HG02884 (cell line): ENCODE measurements around the gene GJB2.

Experiments used
- ATAC-seq: cut with Tn5 transposase; IDR thresholded peaks from one replicate; pipeline ENCODE4 v1.9.1; 2021; ENCODE audit warnings: mild to moderate bottlenecking, moderate library complexity; ENCODE audit not compliant: unreplicated experiment

The GJB2 gene

DNA sequence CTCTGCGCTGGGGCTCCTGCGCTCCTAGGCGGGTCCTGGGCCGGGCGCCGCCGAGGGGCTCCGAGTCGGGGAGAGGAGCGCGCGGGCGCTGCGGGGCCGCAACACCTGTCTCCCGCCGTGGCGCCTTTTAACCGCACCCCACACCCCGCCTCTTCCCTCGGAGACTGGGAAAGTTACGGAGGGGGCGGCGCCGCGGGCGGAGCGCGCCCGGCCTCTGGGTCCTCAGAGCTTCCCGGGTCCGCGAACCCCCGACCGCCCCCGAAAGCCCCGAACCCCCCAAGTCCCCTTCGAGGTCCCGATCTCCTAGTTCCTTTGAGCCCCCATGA lies at the start of gene GJB2:
Gene GJB2, minus strand, starts transcription at position 103 of the 326 bp plus-strand sequence. CDS start 3,357 bp downstream, outside the sequence.
- no peak for ATAC-seq

DNA sequence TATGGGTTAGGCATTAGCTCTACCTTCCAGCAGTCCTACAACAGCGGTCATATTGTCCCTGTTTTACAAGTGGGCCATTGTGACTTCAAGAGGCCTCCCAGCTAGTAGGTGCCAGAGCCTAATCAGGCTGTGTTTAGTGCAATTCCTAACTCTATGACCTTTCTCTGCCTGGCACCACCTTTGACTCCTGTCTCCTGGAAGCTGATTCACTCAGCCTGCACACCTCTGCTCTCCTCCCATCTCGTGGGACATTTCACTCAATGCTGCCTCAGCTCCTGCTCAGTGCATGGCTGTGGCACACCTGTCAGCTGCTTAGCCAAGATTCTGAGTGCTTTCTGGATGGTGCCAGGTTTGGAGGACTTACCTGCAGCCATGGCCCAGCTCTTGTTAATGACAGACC lies 48.9 kb upstream of the GJB2 start:
- ATAC-seq: no peak

GRCh38 chr13:20239748-20240147 lies 47.0 kb upstream of the GJB2 start:
- no peak for ATAC-seq

DNA sequence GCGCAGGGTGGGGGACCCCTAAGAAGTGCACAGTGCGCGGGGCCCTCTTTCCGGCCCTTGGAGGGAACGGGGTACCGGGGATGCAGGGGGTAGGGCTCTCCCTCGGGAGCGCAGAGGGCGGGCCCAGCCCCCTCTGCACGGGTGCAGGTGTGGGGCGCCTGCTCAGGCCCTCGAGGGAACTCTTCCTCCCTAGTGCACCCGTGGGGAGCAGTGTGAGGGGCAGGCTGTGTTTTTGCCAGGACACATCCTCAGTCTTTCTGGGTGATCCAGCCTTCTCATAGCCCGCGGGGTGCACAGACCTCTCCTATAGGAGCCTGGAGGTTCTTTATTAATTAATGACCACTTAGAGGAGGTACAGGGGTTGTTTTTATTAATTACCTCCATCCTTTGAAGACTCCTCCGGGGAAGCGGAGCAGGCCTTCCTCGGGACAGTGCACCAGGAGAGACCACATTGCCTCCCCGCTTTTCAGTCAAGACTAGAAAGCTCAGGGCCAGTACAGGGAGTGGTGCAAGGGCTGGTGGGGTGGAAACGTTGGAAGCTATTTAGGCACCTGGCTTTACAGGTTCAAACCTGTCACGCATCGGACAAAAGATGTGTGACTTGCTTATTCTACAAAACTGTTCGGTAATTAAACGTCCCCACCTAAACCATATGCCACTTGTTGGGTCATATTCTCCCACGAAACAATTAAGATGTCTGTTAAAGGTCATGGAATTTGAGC lies 40.0 kb upstream of the GJB2 start:
- ATAC-seq: no peak

GRCh38 chr13:20231839-20232555 lies 39.3 kb upstream of the GJB2 start, which contains the start of gene GJB6:
GJB6 (minus strand) TSS chr13:20232319; CDS start chr13:20223480, 8,839 bp downstream.
- no peak for ATAC-seq

DNA sequence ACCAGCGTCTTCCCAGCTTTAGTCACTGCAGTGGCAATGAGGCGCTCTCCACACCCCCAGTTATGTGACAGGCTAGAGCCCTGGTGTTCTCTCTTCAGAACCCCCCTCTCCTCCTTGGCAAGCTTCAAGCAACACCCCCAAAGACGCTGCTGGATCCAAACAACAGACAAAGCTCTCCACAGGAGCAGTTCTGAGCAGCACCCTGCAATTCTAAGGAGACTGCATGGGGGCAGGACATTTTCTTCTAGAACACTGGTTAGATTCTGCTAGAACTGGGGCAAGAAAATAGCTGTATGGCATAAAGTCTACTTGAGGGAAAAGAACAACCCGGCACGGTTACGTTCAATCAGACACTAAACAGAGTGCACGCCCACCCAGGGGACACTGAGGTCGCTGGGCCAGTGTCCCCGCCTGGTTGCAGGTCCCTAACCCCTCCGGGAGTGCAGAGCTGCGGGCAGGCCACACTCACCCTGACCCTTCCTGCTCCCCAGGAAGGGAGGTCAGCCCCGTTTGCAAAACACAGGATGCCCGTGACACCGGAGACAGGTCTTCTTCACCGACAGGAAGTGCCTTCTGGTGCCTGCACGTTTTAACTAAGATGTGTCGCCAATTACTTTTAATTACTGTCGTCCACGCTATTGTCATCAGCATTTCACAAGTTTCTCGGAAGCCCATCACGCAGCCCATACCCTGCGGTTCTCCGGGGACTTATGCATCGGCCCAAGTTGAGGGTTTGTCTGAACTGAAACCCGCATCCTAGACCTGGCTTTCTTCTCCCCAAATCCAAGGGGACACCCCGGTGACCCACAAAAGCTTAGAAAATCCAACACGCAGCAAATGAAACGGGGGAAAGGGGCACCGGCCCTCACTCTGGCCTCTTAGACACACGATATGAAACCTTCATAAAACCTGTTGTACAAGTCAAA lies 38.4 kb upstream of the GJB2 start:
- no peak for ATAC-seq

GRCh38 chr13:20227730-20228129 lies 35.0 kb upstream of the GJB2 start:
- ATAC-seq: no peak

DNA sequence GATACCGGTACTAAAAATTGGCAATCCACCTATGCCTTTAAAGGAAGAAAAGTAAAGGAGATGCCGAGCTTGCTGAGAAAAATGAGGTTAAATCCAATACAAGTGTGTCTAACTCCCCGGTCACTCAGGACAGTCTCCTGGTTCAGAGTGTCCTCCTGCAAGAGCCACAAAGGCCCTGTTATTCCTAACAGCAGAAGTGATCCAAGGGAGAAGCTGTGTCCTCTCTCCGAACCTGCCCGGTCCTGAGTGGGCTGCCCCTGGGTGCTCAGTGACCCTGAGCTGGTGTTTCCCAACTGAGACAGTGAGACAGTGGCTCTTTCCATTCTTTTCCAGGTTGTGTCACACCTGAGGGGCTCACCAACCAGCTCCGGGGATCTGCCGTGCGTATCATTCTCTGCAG lies 34.5 kb upstream of the GJB2 start:
- ATAC-seq: no peak

GRCh38 chr13:20222553-20222952 lies 29.8 kb upstream of the GJB2 start:
- ATAC-seq: no peak

DNA sequence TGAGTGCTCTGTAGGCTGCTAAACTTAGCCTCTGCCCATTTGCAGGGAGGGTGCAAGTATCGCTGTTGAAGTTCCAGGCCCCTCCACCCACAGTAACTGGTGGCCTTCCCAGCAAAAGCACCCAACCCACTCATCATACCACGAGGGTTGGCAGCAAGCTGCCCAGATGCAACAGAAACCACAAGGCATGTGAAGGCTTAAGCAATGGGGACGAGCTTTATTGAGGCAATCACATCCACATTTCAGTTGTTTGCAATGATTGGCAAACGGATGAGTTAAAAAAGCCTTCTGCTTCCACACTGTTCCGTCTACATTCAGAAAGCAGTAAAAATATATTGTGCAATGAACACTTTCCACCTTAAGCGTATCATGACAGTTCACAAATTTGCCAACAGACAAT lies 29.0 kb upstream of the GJB2 start:
- no peak for ATAC-seq

GRCh38 chr13:20219577-20219976 lies 26.8 kb upstream of the GJB2 start:
- peak; percentile 74 for ATAC-seq

DNA sequence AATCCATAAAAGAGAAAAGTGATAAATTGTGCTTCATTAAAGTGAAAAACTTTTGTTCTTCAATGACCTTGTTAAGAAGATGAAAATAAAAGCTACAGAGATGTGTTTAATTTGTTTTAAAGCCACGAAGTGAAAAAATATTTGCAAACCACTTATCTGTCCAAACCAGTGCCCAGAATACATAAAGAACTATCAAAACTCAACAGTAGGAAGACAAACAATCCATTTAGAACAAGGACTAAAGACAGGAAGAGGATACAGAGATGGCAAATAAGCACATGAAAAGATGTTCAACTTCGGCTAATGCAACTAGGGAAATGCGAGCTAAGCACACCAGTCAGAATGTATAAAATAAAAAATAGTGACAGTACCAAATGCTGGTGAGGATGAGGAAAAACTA lies 24.4 kb upstream of the GJB2 start:
- ATAC-seq: no peak

GRCh38 chr13:20209948-20210347 lies 17.2 kb upstream of the GJB2 start:
- ATAC-seq: no peak

GRCh38 chr13:20206698-20207235 lies 14.0 kb upstream of the GJB2 start:
- ATAC-seq: no peak

DNA sequence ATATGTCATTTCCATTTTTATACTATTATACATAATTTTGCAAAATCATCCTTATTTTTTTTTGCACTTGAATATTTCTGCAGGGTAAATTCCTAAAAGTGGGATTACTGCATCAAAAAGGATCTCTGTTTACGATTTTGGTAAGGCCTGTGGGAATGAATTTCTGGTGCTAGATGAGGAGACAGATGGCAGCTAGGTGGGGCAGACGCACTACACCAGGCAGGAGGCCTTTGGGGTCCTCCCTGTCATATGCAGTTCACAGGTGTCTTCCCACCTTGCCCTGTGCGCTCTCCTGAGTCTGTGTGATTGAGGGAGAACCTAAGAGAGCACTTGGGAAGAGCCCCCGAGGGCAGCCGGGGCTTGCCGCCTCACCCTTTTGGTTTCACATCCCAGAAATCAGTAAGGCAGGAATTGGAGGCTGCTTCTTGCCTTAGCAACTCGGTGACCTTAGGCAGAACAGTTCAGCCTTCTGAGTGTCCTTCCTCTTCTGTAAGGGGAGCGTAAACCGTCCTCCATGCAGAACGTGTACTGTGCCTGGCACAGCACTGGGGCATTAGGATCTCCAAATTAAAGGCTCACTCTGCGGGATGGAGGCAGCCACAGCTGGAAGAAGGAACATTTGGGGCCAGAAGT lies 13.4 kb upstream of the GJB2 start:
- ATAC-seq: no peak

- no peak for ATAC-seq
Measured at GRCh38 chr13:20198781-20199180, 6.0 kb upstream of the GJB2 start.

- no peak for ATAC-seq
Measured at GRCh38 chr13:20197361-20197834, 4.7 kb upstream of the GJB2 start.

GRCh38 chr13:20195801-20196200 lies 3.1 kb upstream of the GJB2 start:
- no peak for ATAC-seq

DNA sequence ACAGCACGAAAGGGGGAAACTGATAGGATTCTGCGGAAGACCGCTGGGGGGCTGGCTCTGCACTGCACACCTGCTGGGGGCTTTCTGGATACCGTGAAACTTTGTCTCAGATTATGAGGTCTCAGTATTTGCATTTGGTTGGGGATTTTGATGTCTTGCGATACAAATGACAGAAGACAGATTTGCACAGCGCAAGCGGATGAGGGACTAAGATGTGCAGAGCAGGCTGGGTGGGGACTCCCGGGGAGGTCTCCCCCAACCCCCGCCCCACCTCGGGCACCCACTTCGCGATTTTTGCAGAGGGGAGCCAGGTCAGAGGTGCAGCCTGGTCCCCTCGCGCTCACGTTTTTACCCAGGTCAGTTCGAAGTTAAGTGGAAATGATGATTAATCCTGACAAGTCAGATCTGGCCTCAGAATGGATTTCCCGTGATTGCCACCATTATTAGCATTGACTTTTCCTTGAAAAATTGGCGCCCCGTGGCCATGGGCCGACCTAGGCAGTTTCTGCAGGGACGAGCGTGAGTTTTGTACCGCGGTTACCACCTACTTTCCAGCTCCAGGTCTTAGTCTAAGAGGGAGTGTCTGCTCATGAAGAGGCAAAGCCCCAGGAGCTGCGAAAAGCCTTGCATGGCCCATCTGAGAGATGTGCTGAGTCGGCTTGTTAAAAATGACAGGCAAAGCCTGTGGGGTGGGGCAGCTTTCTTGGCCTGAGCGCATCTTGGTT lies 1.3 kb upstream of the GJB2 start:
- ATAC-seq: no peak
